Kidney glomerular epithelial cell (primary cell): Measurements from ENCODE around the gene GNAT1.
"Not testable (repeated sequence)": the region's sequence is repeated elsewhere in the genome, so short reads cannot be mapped to it uniquely, and the experiment has no call there.

Experiments
- DNase-seq: peaks from one replicate; lab custom pipeline; 2025; lab: John Stamatoyannopoulos, UW

The GNAT1 gene

DNA sequence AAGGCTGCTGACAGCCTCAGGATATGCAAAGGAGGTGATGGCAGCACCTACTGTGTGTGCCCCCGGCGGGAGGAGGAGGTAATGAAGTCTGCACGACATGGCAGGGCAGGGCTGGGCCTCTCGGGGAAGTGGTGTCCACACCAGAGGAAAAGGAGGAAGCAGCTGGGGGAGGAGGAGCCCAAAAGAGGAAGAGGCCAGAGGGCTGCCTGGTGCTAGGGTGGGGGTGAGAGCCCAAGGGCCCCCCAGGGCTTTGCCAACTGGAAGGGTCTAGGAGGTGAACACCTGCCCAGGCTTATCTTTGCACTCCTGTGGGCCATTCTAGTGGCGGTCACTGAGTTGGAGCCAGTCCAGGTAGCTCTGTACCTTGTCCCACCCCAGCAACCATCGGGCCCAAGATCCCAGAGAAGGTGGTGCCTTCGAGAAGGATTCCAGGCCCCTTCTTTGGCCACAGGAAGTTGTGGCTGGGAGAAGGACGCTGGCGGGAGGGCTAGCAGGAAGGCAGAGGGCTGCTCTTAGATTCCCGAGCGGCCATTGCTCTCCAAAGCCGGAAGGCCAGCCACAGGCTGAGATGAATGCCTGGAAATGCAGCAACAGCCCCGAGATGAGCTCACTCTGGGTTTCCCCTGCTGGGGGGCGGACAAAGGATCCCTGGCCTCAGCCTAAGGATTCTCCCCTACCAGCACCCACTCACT, 51.6 kb downstream of the GNAT1 start:
- DNase-seq: no peak

- no peak for DNase-seq
Measured at GRCh38 chr3:50243543-50243895, 52.1 kb downstream of the GNAT1 start.

DNA sequence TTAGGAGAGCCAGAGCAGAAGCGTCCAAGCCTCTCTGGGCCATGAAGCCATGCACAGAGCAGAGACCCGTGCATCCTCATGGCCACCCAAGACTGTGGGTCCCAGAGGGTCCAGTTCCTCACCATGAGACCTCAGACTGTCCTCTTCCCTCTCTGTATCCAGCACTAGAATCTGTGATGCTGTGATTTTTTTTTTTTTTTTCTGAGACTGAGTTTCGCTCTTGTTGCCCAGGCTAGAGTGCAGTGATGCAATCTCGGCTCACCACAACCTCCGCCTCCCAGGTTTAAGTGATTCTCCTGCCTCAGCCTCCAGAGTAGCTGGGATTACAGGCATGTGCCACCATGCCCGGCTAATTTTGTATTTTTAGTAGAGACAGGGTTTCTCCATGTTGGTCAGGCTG, 53.4 kb downstream of the GNAT1 start:
- DNase-seq: not testable (repeated sequence)

DNA sequence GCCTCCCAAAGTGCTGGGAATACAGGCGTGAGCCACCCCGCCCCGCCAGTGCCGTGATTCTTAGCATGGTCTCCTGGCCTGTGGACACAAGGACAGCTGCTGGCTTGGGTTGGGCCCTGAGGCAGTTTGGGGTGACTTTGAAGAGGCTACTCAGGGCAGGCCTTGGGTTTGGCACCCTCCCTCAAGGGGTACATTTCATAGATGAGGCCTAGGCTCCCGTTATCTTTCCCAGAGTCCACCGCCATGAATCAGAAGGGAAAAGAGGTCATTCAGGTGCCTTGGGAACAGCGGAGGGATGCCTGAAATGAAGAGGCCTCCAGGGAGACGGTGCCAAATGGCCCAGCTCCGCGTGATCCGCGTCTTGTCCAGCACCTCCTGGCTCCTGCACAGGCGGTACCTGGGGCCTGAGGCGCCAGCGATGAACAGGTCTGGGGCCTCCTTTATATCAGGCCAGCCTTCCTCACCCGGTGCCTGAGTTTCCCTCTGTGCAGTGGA, 53.9 kb downstream of the GNAT1 start:
- no peak for DNase-seq

DNA sequence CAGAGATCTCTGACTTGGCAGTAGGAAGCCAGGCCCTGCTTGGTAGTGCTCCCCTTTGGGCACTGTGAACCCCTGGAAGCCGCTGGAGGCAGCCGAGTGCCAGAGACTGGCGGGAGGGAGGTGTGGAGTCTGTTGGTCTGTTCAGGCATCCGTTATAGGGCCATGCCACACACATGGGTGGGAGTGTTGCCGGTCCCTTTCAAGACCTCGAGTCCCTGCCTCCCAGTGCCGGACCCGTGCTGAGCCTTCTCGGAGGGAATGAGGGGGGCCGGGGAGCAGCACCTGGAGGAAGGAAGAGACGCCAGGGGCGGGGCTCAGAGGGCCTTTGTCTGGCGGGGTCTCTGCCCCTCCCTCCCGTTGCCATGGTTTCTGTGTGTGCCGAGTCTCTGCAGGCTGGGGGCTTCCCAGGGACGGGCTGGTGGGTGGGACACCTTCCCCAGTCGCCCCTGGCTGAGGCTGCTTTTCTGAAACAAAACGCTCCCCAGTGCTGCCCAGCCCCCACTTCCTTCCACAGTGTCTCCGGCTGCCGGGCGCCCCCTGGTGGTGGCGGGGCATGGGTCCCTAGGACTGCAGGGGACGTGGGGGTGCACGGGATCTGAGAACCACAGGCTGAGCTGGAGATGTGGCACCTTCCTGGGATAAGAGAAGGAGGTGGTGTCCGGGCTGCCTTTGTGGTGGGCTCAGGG, 54.6 kb downstream of the GNAT1 start:
- peak; percentile 65 for DNase-seq

- DNase-seq: peak; percentile 83
Measured at GRCh38 chr3:50246517-50246954, 55.1 kb downstream of the GNAT1 start.
